Keratinocyte (primary cell): ENCODE data around the gene CFAP91. TPM values are rescaled to one million over a fixed set of nuclear protein-coding genes. Genes with fewer than 3 reads are reported as not detected.

Source experiments
- DNase-seq: peaks from one replicate; pipeline ENCODE4 v3.0.0-alpha.2; 2011; ENCODE audit warnings: low read depth, missing footprints, low spot score
- FAIRE-seq: peaks from 2 replicates; lab custom pipeline; 2011; peaks lifted over from hg19 to GRCh38; lab: Jason Lieb, UNC
- H2AFZ ChIP-seq: 2 replicates; pipeline ENCODE4 v1.6.0; 2012; ENCODE audit warnings: low read length, control low read depth, inconsistent platforms; ENCODE audit not compliant: control insufficient read depth
- H3K27ac ChIP-seq: 2 replicates; pipeline ENCODE4 v1.5.1; 2011; ENCODE audit warnings: low read length; ENCODE audit not compliant: control insufficient read depth, insufficient read depth
- H3K27me3 ChIP-seq: 3 replicates; pipeline ENCODE4 v1.6.0; 2011; ENCODE audit warnings: low read length; ENCODE audit not compliant: control insufficient read depth, insufficient read depth; ENCODE audit errors: extremely low read depth
- H3K36me3 ChIP-seq, 2 experiments: 2 replicates in 1 of 2; 3 replicates in 1 of 2; pipeline ENCODE4 v1.5.1; 2011; ENCODE audit warnings: low read length in 2 of 2, mild to moderate bottlenecking in 1 of 2; ENCODE audit not compliant: control insufficient read depth in 2 of 2, insufficient read depth in 2 of 2; ENCODE audit errors: extremely low read depth in 1 of 2
- H3K4me1 ChIP-seq: 3 replicates; pipeline ENCODE4 v1.5.1; 2011; ENCODE audit warnings: low read length; ENCODE audit not compliant: control insufficient read depth, insufficient read depth; ENCODE audit errors: extremely low read depth
- H3K4me2 ChIP-seq: 3 replicates; pipeline ENCODE4 v1.6.0; 2011; ENCODE audit warnings: low read depth, low read length; ENCODE audit not compliant: control insufficient read depth, insufficient read depth; ENCODE audit errors: extremely low read depth
- H3K4me3 ChIP-seq, 3 experiments: fragments of 200-600 bp in 1 of 3; sonication (generic) in 1 of 3; 2 replicates in 2 of 3; 3 replicates in 1 of 3; pipeline ENCODE4 v1.5.1; 2011 to 2016; ENCODE audit warnings: low read length in 3 of 3, mild to moderate bottlenecking in 3 of 3, control low read depth in 2 of 3, inconsistent platforms in 1 of 3, low read depth in 1 of 3, mixed read lengths in 1 of 3, mixed run types in 1 of 3, moderate library complexity in 1 of 3; ENCODE audit not compliant: control insufficient read depth in 2 of 3, insufficient read depth in 2 of 3; ENCODE audit errors: extremely low read depth in 1 of 3
- H3K79me2 ChIP-seq: 2 replicates; pipeline ENCODE4 v1.6.0; 2012; ENCODE audit warnings: low read length; ENCODE audit not compliant: control insufficient read depth, insufficient read depth
- H3K9ac ChIP-seq: 3 replicates; pipeline ENCODE4 v1.6.0; 2011; ENCODE audit warnings: low read length; ENCODE audit not compliant: control insufficient read depth, insufficient read depth; ENCODE audit errors: extremely low read depth
- H3K9me1 ChIP-seq: 3 replicates; pipeline ENCODE4 v1.6.0; 2011; ENCODE audit warnings: low read length; ENCODE audit not compliant: control insufficient read depth, insufficient read depth; ENCODE audit errors: extremely low read depth
- H3K9me3 ChIP-seq: 2 replicates; pipeline ENCODE4 v1.5.1; 2012; ENCODE audit warnings: low read depth, low read length; ENCODE audit not compliant: control insufficient read depth
- H4K20me1 ChIP-seq: 3 replicates; pipeline ENCODE4 v1.6.0; 2011; ENCODE audit warnings: low read length; ENCODE audit not compliant: control insufficient read depth, insufficient read depth; ENCODE audit errors: extremely low read depth
- EZH2 ChIP-seq: IDR thresholded peaks from one replicate; pipeline ENCODE4 v1.6.1; 2012; ENCODE audit warnings: inconsistent platforms, mild to moderate bottlenecking, low read length, moderate library complexity
- dilution Hi-C: fragments of 300-500 bp; cut with MboI; formaldehyde crosslinking; loops from one replicate; pipeline ENCODE4 v1.7.0; 2020; ENCODE audit warnings: low sequenced_read_pairs; ENCODE audit not compliant: extremely low pct_ligation_motif_present
- polyA plus RNA-seq, 5 experiments: library from polyadenylated mRNA; depleted of rRNA in 3 of 5; stranded (reverse) in 3 of 5; stranded (forward) in 1 of 5; unstranded in 1 of 5; fragments of >200 nt; gene quantifications; 1 replicate in 1 of 5; 2 replicates in 3 of 5; 3 replicates in 1 of 5; pipeline versions ENCODE4 v1.2.1 to v1.2.3, GENCODE V29; 2011 to 2012; ENCODE audit warnings: missing spikeins in 2 of 5, low read depth in 1 of 5, low replicate concordance in 1 of 5
- TF ChIP-seq, protein P1 (sequence below), 3 experiments: IDR thresholded peaks in 1 of 3; conservative IDR thresholded peaks in 1 of 3; optimal IDR thresholded peaks in 1 of 3; 2 replicates in 2 of 3; 3 replicates in 1 of 3; pipeline versions ENCODE3 to v1.5.1; 2011; ENCODE audit warnings: low read length in 3 of 3, mild to moderate bottlenecking in 3 of 3, moderate library complexity in 2 of 3, control low read depth in 1 of 3, inconsistent platforms in 1 of 3; ENCODE audit not compliant: insufficient read depth in 2 of 3; ENCODE audit errors: extremely low read depth in 1 of 3

Gene CFAP91
- polyA plus RNA-seq, 1 donor (not counting 4 experiments of a cell fraction or from before 2014, with no cell fraction given): not detected

DNA sequence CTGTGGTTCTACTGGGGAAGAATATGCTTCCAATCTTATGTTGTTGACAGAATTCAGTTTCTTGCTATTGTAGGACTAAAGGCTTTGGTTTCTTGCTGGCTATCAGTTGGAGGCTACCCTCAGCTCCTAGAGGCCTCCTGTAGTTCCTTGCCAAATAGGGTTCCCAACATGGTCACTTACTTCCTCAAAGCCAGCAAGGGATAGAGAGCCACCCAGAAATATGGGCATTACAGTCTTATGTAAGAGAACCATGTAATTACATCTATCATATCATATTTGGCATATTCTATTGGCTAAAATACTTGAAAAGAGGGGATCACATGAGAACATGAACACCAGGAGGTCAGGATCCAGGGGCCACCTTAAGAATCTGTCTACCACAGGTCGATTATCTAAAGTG, 19.4 kb upstream of the CFAP91 start:
- no peak overlapping the region for H3K9ac ChIP-seq
- no peak overlapping the region for H3K4me3 ChIP-seq
- no peak overlapping the region for H2AFZ ChIP-seq
- no peak overlapping the region for H3K27ac ChIP-seq
- H3K36me3 ChIP-seq: no peaks in the 10 kb centered on the region
- TF ChIP-seq, protein P1, sequence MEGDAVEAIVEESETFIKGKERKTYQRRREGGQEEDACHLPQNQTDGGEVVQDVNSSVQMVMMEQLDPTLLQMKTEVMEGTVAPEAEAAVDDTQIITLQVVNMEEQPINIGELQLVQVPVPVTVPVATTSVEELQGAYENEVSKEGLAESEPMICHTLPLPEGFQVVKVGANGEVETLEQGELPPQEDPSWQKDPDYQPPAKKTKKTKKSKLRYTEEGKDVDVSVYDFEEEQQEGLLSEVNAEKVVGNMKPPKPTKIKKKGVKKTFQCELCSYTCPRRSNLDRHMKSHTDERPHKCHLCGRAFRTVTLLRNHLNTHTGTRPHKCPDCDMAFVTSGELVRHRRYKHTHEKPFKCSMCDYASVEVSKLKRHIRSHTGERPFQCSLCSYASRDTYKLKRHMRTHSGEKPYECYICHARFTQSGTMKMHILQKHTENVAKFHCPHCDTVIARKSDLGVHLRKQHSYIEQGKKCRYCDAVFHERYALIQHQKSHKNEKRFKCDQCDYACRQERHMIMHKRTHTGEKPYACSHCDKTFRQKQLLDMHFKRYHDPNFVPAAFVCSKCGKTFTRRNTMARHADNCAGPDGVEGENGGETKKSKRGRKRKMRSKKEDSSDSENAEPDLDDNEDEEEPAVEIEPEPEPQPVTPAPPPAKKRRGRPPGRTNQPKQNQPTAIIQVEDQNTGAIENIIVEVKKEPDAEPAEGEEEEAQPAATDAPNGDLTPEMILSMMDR (optimal IDR thresholded peaks at IDR 0.05 in 1 of 3, IDR thresholded peaks at IDR 0.05 in 1 of 3, conservative IDR thresholded peaks at IDR 0.05 in 1 of 3; ENCODE audit: extremely low read depth in 1 of 3, insufficient read depth in 2 of 3, low read length in 3 of 3): no peak
- no peak for TF ChIP-seq EZH2
- H4K20me1 ChIP-seq: no peaks in the 10 kb centered on the region
- H3K27me3 ChIP-seq: no peaks in the 10 kb centered on the region
- DNase-seq (no peak), FAIRE-seq (no peak)
- no peak overlapping the region for H3K4me2 ChIP-seq
- H3K4me1 ChIP-seq: no peaks in the 10 kb centered on the region
- H3K9me3 ChIP-seq: no peaks in the 10 kb centered on the region
- no peaks in the 10 kb centered on the region for H3K79me2 ChIP-seq
- no peaks in the 10 kb centered on the region for H3K9me1 ChIP-seq
- dilution Hi-C loops: no loop called here

DNA sequence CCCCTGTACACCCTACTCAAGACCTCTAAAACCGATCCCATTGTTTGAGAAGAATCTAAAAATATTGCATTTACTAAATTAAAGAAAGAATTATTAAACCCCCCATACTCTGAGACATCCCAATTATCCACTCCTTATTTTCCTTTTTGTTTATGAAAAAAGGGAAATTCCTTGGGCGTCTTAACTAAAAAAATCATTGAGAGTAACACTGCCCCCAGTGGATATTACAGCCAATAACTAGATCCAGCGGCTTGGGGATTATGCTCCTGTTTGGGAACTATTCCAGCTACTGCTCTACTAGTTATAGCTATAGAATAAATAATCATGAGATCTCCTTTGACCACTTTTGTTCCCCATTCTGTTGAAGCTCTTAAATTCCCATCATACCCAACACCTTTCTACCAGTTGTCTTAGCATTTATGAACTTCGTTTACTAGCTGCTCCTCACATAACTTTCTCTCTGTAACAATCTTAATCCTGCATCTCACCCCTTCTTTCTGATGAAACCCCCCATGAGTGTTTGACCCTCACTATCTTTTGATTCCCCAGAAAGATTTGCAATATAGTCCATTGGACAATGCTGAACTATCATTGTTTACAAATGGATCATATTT, 12.7 kb upstream of the CFAP91 start:
- Histone ChIP-seq H3K4me2 (no peak overlapping the region), H3K4me3 (no peak overlapping the region), H3K36me3 (no peaks in the 10 kb centered on the region), H3K9me1 (no peaks in the 10 kb centered on the region), H3K27ac (no peak overlapping the region), H4K20me1 (no peaks in the 10 kb centered on the region), H2AFZ (no peak overlapping the region), H3K27me3 (no peaks in the 10 kb centered on the region), H3K9me3 (no peaks in the 10 kb centered on the region), H3K79me2 (no peaks in the 10 kb centered on the region), H3K9ac (no peak overlapping the region), H3K4me1 (no peaks in the 10 kb centered on the region)
- TF ChIP-seq, protein P1 (optimal IDR thresholded peaks at IDR 0.05 in 1 of 3, IDR thresholded peaks at IDR 0.05 in 1 of 3, conservative IDR thresholded peaks at IDR 0.05 in 1 of 3; ENCODE audit: extremely low read depth in 1 of 3, insufficient read depth in 2 of 3, low read length in 3 of 3): peak in 2 of 3 experiments; percentile 14 to 54
- no peak for TF ChIP-seq EZH2
- DNase-seq (no peak), FAIRE-seq (peak; percentile 46)
- dilution Hi-C loops: no loop called here
